GM12872 (cell line): ENCODE results near the gene CSF2RB.

Source experiments
- TF ChIP-seq, protein P1 (sequence below): IDR thresholded peaks from 3 replicates; pipeline ENCODE4 v1.5.1; 2011; ENCODE audit warnings: low read depth, mild to moderate bottlenecking, low read length, moderate library complexity; ENCODE audit not compliant: insufficient read depth

CSF2RB gene

DNA sequence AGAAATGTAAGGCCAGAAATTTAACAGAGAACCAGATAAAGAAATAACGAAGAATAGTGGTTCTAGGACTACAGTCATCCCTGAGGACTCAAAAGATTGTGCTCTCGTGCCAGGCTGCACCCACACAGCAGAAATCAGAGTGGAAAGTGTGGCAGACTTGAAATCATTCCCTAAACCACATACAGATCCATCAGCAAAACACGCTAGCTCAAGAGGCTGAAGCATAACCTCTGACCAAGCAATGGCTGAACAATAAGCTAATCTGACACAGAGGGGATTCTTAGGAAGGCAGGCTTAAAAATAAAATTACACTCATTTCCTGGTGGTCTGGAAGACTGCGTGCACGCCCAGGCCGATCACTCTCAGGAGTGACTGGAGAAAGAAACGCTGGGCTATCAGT lies 33.7 kb upstream of the CSF2RB start:
- TF ChIP-seq, protein P1, sequence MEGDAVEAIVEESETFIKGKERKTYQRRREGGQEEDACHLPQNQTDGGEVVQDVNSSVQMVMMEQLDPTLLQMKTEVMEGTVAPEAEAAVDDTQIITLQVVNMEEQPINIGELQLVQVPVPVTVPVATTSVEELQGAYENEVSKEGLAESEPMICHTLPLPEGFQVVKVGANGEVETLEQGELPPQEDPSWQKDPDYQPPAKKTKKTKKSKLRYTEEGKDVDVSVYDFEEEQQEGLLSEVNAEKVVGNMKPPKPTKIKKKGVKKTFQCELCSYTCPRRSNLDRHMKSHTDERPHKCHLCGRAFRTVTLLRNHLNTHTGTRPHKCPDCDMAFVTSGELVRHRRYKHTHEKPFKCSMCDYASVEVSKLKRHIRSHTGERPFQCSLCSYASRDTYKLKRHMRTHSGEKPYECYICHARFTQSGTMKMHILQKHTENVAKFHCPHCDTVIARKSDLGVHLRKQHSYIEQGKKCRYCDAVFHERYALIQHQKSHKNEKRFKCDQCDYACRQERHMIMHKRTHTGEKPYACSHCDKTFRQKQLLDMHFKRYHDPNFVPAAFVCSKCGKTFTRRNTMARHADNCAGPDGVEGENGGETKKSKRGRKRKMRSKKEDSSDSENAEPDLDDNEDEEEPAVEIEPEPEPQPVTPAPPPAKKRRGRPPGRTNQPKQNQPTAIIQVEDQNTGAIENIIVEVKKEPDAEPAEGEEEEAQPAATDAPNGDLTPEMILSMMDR = no peak

DNA sequence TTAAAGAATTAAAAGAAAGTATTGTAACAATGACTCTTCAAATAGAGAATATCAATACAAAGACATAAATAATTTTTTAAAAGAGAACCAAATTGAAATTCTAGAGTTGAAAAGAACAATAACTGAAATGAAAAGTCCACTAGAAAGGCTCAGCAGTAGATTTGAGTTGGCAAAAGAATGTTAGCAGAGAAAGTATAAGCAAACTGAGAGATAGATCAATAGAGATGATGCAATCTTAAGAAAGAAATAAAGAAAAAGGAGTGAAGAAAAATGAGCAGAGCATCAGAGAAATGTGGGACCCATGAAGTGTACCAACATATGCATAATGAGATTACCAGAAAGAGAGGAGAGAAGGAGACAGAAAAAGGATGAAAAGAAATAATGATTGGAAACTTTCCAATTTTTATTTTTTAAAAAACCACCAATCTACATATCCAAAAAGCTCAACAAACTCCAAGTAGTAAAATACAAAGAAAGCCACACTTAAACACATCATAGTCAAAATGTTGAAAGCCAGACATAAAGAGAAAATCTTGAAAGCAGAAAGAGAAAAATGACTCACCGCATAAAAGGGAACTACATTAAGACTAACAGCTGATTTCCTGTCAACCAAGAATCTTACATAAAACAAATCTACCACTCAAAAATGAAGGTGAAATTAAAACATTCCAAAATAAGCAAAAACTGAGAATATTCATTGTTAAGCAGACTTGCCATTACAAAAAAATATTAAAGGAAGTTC lies 31.8 kb upstream of the CSF2RB start:
- TF ChIP-seq, protein P1 = no peak

DNA sequence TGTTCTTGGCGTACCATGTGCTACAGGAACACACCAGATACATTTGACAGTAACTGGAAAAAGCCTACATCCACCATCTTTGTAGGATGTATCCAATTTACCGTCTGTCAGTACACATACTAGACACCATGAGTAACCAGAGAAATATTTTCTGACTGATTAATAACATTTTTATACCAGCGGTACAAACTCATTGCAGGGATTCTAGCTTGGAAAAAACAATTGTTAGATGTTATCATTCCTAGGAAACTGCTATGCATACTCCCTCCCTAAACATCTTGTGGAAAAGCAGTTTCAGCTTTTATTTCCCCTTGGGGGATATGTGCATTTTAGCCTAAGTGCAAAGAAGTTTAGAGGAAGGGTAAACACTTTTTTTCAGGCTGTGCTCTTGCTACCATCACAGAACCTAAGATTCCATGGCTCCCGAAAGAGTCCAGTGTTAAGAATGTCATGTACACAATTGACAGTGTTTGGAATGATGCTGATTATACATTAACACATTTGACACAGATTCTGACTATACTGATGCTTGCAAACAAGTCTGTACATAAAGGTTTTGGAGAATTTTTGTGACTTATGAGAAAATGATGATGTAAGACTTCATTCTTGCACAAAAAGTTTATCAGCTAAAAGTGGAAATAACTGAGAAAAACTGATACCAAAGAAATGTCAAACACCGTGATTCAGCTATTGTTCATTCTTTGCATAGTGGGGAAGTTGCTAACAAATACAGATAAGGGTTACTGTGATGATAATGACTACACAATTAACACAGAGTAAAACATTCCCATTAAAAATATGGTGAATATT lies 28.9 kb upstream of the CSF2RB start:
- TF ChIP-seq, protein P1 = no peak

DNA sequence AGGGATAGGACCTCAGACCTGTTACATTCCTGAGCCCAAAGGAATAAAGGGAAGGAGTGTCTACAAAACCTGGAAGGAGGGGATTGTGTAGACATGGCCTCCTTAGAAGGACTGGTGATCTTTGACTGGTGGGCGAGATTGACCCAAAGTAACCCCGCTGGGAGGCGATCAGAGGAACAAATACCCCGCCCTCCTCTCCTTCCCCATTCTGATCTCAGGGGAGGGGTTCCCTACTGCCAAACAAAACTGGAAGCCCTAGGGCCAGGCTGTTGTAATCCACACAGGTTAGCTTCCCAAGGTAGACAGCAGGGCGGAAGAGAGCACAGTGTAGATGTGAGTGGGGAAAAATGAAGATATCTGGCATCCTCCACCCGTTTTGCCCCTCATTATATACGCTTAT lies 28.0 kb upstream of the CSF2RB start:
- TF ChIP-seq, protein P1 = no peak

DNA sequence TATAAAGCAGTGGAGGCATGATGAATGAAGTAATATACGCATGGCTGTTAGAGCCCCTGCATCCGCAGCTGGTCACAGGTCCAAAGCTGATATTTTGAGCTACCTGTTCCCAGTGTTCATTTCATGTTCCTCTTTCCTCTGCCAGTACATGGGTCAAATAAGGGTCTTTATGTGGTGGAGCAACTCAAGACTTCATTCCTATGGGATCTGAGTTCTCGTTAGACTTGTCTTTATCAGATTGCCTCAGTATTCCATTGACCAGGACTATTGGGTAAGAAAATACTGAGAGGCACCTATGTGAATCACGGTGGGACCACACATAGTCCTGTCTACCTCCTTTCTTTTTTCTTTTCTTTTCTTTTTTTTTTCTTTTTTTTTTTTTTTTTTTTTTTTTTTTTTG lies 27.4 kb upstream of the CSF2RB start:
- TF ChIP-seq, protein P1 = no peak

DNA sequence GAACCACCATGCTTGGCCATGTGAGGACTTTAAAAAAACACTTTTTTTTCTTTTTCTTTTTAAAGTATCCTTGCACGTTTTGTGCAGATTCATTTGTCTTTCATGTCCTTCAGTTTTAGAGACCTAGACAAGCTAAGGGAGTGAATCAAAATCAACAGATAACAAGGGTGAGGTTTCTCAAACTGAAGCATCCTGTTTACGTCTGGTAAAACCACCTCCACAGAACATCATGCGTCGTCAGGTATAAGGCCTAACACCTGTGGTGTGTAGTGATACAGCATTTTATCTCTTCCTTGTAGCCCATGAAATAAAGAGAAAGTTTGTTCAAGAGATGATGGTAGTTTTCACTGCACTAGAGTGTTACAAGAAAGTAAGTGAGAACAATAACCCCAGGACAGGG lies 26.3 kb upstream of the CSF2RB start:
- TF ChIP-seq, protein P1 = no peak

DNA sequence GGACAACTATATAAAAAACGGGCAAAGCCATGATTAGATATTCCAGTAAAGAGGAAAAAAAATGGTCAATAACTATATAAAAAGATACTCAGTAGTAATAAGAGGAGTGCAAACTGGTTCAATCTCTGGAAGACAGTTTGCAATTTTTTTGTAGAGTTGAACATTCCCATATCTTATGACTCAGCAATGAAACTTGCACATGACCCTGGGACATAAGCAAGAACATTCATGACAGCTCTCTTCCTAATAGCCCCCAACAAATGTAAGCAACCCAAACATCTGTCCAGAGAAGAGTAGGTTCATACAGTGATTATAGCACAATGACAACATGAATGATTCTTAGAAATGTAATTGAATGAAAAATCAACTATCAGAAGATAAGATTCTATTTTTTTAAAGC lies 21.8 kb upstream of the CSF2RB start:
- TF ChIP-seq, protein P1 = no peak
